ENCODE data around the gene HSPA12B. TPM values are rescaled to one million over a fixed set of nuclear protein-coding genes. Genes with fewer than 3 reads are reported as not detected.

Gene HSPA12B
- total and polyA plus RNA-seq, 2 of the 4 experiments (the other 2 are of a cell fraction) = not detected

GRCh38 chr20:3748073-3748472 is 15.6 kb downstream of the HSPA12B start:
- Histone ChIP-seq H3K36me3 (ENCODE audit: control insufficient read depth, insufficient read depth, low read length) (peaks cover 2% of the 10 kb centered on the region), H3K23ac (ENCODE audit: low read depth, low read length) (no peak overlapping the region), H2BK20ac (ENCODE audit: low read depth, low read length) (no peak overlapping the region), H3K18ac (ENCODE audit: low read depth, low read length) (no peak overlapping the region), H4K91ac (ENCODE audit: insufficient read depth, low read depth, low read length) (no peak overlapping the region), H3K4me1 (ENCODE audit: control insufficient read depth, insufficient read depth, low read length) (no peaks in the 10 kb centered on the region), H3K9ac (ENCODE audit: low read depth, low read length) (no peak overlapping the region), H2BK15ac (ENCODE audit: low read depth, low read length) (no peak overlapping the region), H3K79me1 (ENCODE audit: low read depth in 1 of 2, low read length in 2 of 2) (no peaks in the 10 kb centered on the region), H3K4ac (ENCODE audit: low read depth, low read length) (no peak overlapping the region), H4K20me1 (ENCODE audit: insufficient read depth, low read length) (0 out of 2 replicates have a peak, but pooled peaks cover 6% of the 10 kb centered on the region), H2AFZ (replicated peaks; ENCODE audit: low read length, poor library complexity) (no peak overlapping the region), H3K4me2 (ENCODE audit: low read depth, low read length) (no peak overlapping the region), H3K4me3 (ENCODE audit: insufficient read depth, low read depth, low read length) (no peak overlapping the region), H3K9me1 (ENCODE audit: insufficient read depth, low read length) (no peaks in the 10 kb centered on the region), H3K14ac (replicated peaks; ENCODE audit: low read depth, low read length) (no peak overlapping the region), H3K27me3 (ENCODE audit: control insufficient read depth, insufficient read depth, low read length) (peaks cover 12% of the 10 kb centered on the region), H2BK5ac (ENCODE audit: low read depth, low read length, poor library complexity, severe bottlenecking) (no peak overlapping the region), H2AK5ac (ENCODE audit: low read depth, low read length) (no peak overlapping the region), H3K56ac (ENCODE audit: extremely low read depth, insufficient read depth, low read length) (no peak overlapping the region), H3K27ac (ENCODE audit: insufficient read depth, low read length) (no peak overlapping the region), H4K8ac (ENCODE audit: low read depth in 2 of 2, low read length in 2 of 2) (no peak overlapping the region), H3K9me3 (ENCODE audit: control insufficient read depth, insufficient read depth, low read length) (no peaks in the 10 kb centered on the region), H4K5ac (ENCODE audit: low read depth, low read length) (no peak overlapping the region), H2BK120ac (ENCODE audit: low read depth, low read length) (no peak overlapping the region), H2AK9ac (replicated peaks; ENCODE audit: low read depth, low read length, poor library complexity) (no peak overlapping the region)
- no peak for TF ChIP-seq FOS (IDR thresholded peaks at IDR 0.05; ENCODE audit: low read depth, low read length)
- no peak for TF ChIP-seq MXI1 (IDR thresholded peaks at IDR 0.05; ENCODE audit: borderline replicate concordance, low read depth, low read length)
- no peak for TF ChIP-seq BHLHE40 (IDR thresholded peaks at IDR 0.05; ENCODE audit: low read depth, low read length)
- no peak for TF ChIP-seq SMC3 (IDR thresholded peaks at IDR 0.05; ENCODE audit: low read depth, low read length)
- no peak for TF ChIP-seq RFX5 (IDR thresholded peaks at IDR 0.05; ENCODE audit: low read depth, low read length)
- TF ChIP-seq MAZ (IDR thresholded peaks at IDR 0.05; ENCODE audit: borderline replicate concordance, low read depth, low read length) = no peak
- no peak for TF ChIP-seq CHD1 (IDR thresholded peaks at IDR 0.05; ENCODE audit: low read depth, low read length)
- TF ChIP-seq MAFK (IDR thresholded peaks at IDR 0.05; ENCODE audit: low read depth, low read length) = no peak
- TF ChIP-seq RCOR1 (IDR thresholded peaks at IDR 0.05; ENCODE audit: insufficient replicate concordance, low read length) = no peak
- TF ChIP-seq RAD21 (IDR thresholded peaks at IDR 0.05; ENCODE audit: low read length) = no peak
- no peak for TF ChIP-seq CEBPB (IDR thresholded peaks at IDR 0.05; ENCODE audit: low read depth, low read length)
- no peak for TF ChIP-seq USF2 (IDR thresholded peaks at IDR 0.05; ENCODE audit: low read depth, low read length)
- TF ChIP-seq POLR2A (IDR thresholded peaks at IDR 0.05; ENCODE audit: low read depth, low read length) = no peak
- no peak for TF ChIP-seq CTCF (conservative IDR thresholded peaks at IDR 0.05; ENCODE audit: low read depth, low read length)
- TF ChIP-seq NFE2L2 (IDR thresholded peaks at IDR 0.05; ENCODE audit: low read depth, low read length) = no peak
- TF ChIP-seq ELK1 (IDR thresholded peaks at IDR 0.05; ENCODE audit: borderline replicate concordance, low read depth, low read length) = no peak
- 100% methylated on average over 10 of the region's 16 CpGs; no CpG with 5 or more reads in 1 of the 2 experiments for WGBS, 2 experiments (ENCODE audit: extremely low coverage in 2 of 2, insufficient read length in 1 of 2)
- intact Hi-C loops (cut with micrococcal nuclease) (no loop called here), dilution Hi-C loops (cut with HindIII; ENCODE audit: low sequenced_read_pairs, unreplicated experiment) (no loop called here), in situ Hi-C loops (cut with MboI; ENCODE audit: low sequenced_read_pairs) (no loop called here)
- no TSS peak for BruUV-seq (replicated peaks)
- ChIA-PET POLR2A (ENCODE audit: unreplicated experiment) (interaction anchor here (0.6 kb wide), 1 partner anchor 26 kb away, joined by 7 read pairs; no protein-coding TSS in a partner anchor), CTCF (interaction anchor here (0.5 to 1.3 kb wide), 2 partner anchors 10 to 71 kb away, joined by 3 read pairs; no protein-coding TSS in a partner anchor)
- ATAC-seq (ENCODE audit: low read depth) = no peak
- DNase-seq = no peak

Data from IMR-90 (cell line).